ENCODE measurements around the gene C1GALT1C1L.
"Not testable (repeated sequence)": the region's sequence is repeated elsewhere in the genome, so short reads cannot be mapped to it uniquely, and the experiment has no call there.

The C1GALT1C1L gene

GRCh38 chr2:43698140-43698539 is 21.9 kb upstream of the C1GALT1C1L start:
- not testable (repeated sequence) for H3K9me3 Mint-ChIP-seq, H3K4me3 Mint-ChIP-seq, H3K27ac Mint-ChIP-seq, H3K36me3 Mint-ChIP-seq, DNase-seq, H3K4me1 Mint-ChIP-seq
- CTCF ChIA-PET = interaction anchor here (1.1 kb wide), 1 partner anchor 9 kb away, joined by 3 read pairs; no protein-coding TSS in a partner anchor
- peaks cover 24% of the 10 kb centered on the region for H3K27me3 Mint-ChIP-seq

- Mint-ChIP-seq H3K27ac (no peak overlapping the region), H3K9me3 (no peaks in the 10 kb centered on the region), H3K36me3 (no peaks in the 10 kb centered on the region), H3K4me3 (no peak overlapping the region), H3K27me3 (peaks cover 9% of the 10 kb centered on the region), H3K4me1 (no peaks in the 10 kb centered on the region)
- DNase-seq = no peak
- CTCF ChIA-PET = no interaction called here
These were observed 16.3 kb upstream of the C1GALT1C1L start for GRCh38 chr2:43692428-43692994.

GRCh38 chr2:43689999-43690398 is 13.8 kb upstream of the C1GALT1C1L start:
- peaks cover 9% of the 10 kb centered on the region for H3K27me3 Mint-ChIP-seq
- no peaks in the 10 kb centered on the region for H3K36me3 Mint-ChIP-seq
- DNase-seq = no peak
- H3K9me3 Mint-ChIP-seq = no peaks in the 10 kb centered on the region
- no peak overlapping the region for H3K4me3 Mint-ChIP-seq
- no peak overlapping the region for H3K27ac Mint-ChIP-seq
- H3K4me1 Mint-ChIP-seq = no peaks in the 10 kb centered on the region
- CTCF ChIA-PET = interaction anchor here (0.6 to 0.9 kb wide), 2 partner anchors 11 to 831 kb away, joined by 3 read pairs; no protein-coding TSS in a partner anchor

GRCh38 chr2:43685357-43685756 is 9.1 kb upstream of the C1GALT1C1L start:
- H3K27me3 Mint-ChIP-seq = peaks cover 7% of the 10 kb centered on the region
- DNase-seq = no peak
- no peaks in the 10 kb centered on the region for H3K36me3 Mint-ChIP-seq

GRCh38 chr2:43677783-43678182 is 1.6 kb upstream of the C1GALT1C1L start:
- DNase-seq, CTCF ChIA-PET, H3K27ac Mint-ChIP-seq, H3K9me3 Mint-ChIP-seq, H3K4me1 Mint-ChIP-seq, H3K36me3 Mint-ChIP-seq, H3K27me3 Mint-ChIP-seq, H3K4me3 Mint-ChIP-seq: not testable (repeated sequence)

More at GRCh38 chr2:43685357-43685756, 9.1 kb upstream of the C1GALT1C1L start:
- CTCF ChIA-PET = interaction anchor here (0.5 to 1.0 kb wide), 2 partner anchors 50 to 456 kb away, joined by 4 to 5 read pairs; no protein-coding TSS in a partner anchor
- no peak overlapping the region for H3K4me3 Mint-ChIP-seq
- no peaks in the 10 kb centered on the region for H3K9me3 Mint-ChIP-seq
- H3K27ac Mint-ChIP-seq = no peak overlapping the region
- H3K4me1 Mint-ChIP-seq = no peaks in the 10 kb centered on the region

- no peaks in the 10 kb centered on the region for H3K36me3 Mint-ChIP-seq
These were observed 445 bp downstream of the C1GALT1C1L start for GRCh38 chr2:43675646-43676321.

GRCh38 chr2:43657241-43657640 is 19.0 kb downstream of the C1GALT1C1L start:
- H3K9me3 Mint-ChIP-seq = no peaks in the 10 kb centered on the region
- no peak overlapping the region for H3K4me3 Mint-ChIP-seq
- no peaks in the 10 kb centered on the region for H3K36me3 Mint-ChIP-seq
- peaks cover 6% of the 10 kb centered on the region for H3K27me3 Mint-ChIP-seq
- no peak for DNase-seq
- no peaks in the 10 kb centered on the region for H3K4me1 Mint-ChIP-seq
- CTCF ChIA-PET = no interaction called here
- no peak overlapping the region for H3K27ac Mint-ChIP-seq

More at GRCh38 chr2:43675646-43676321, 445 bp downstream of the C1GALT1C1L start:
- H3K27ac Mint-ChIP-seq = no peak overlapping the region
- H3K27me3 Mint-ChIP-seq = peaks cover 5% of the 10 kb centered on the region
- CTCF ChIA-PET = no interaction called here
- peak overlapping the region; percentile 18 for H3K4me3 Mint-ChIP-seq
- no peak for DNase-seq
- no peaks in the 10 kb centered on the region for H3K4me1 Mint-ChIP-seq
- H3K9me3 Mint-ChIP-seq = no peaks in the 10 kb centered on the region

GRCh38 chr2:43653506-43653905 is 22.7 kb downstream of the C1GALT1C1L start:
- H3K36me3 Mint-ChIP-seq = no peaks in the 10 kb centered on the region
- CTCF ChIA-PET = no interaction called here
- no peak overlapping the region for H3K27ac Mint-ChIP-seq
- H3K4me3 Mint-ChIP-seq = no peak overlapping the region
- no peaks in the 10 kb centered on the region for H3K9me3 Mint-ChIP-seq
- DNase-seq = no peak
- no peaks in the 10 kb centered on the region for H3K4me1 Mint-ChIP-seq
- H3K27me3 Mint-ChIP-seq = peaks cover 6% of the 10 kb centered on the region

GRCh38 chr2:43648994-43649701 is 27.1 kb downstream of the C1GALT1C1L start:
- no peak for DNase-seq
- Mint-ChIP-seq H3K9me3 (no peaks in the 10 kb centered on the region), H3K36me3 (no peaks in the 10 kb centered on the region), H3K27ac (no peak overlapping the region), H3K27me3 (peaks cover 4% of the 10 kb centered on the region), H3K4me3 (no peak overlapping the region), H3K4me1 (no peaks in the 10 kb centered on the region)
- CTCF ChIA-PET = no interaction called here

- H3K4me1 Mint-ChIP-seq = no peaks in the 10 kb centered on the region
- H3K9me3 Mint-ChIP-seq = peaks cover 4% of the 10 kb centered on the region
- H3K27ac Mint-ChIP-seq = no peak overlapping the region
- H3K36me3 Mint-ChIP-seq = no peaks in the 10 kb centered on the region
- CTCF ChIA-PET = no interaction called here
- DNase-seq = no peak
- H3K27me3 Mint-ChIP-seq = peaks cover 14% of the 10 kb centered on the region
- no peak overlapping the region for H3K4me3 Mint-ChIP-seq
These were observed 32.5 kb downstream of the C1GALT1C1L start for GRCh38 chr2:43643680-43644079.

- Mint-ChIP-seq H3K9me3 (peaks cover 4% of the 10 kb centered on the region), H3K4me1 (peaks cover 5% of the 10 kb centered on the region), H3K36me3 (no peaks in the 10 kb centered on the region), H3K27me3 (peaks cover 19% of the 10 kb centered on the region), H3K27ac (no peak overlapping the region), H3K4me3 (no peak overlapping the region)
- CTCF ChIA-PET = no interaction called here
- DNase-seq = no peak
These were observed 33.9 kb downstream of the C1GALT1C1L start for GRCh38 chr2:43642363-43642762.

GRCh38 chr2:43637030-43637803 is 39.0 kb downstream of the C1GALT1C1L start, which contains the start of gene PLEKHH2:
TSS of gene PLEKHH2 (plus strand) at chr2:43637260. CDS start at chr2:43644674, 7,414 bp downstream.
- peaks cover 15% of the 10 kb centered on the region for H3K4me1 Mint-ChIP-seq
- peaks cover 4% of the 10 kb centered on the region for H3K9me3 Mint-ChIP-seq
- peak; percentile 91 for DNase-seq
- CTCF ChIA-PET = no interaction called here
- peaks cover 64% of the 10 kb centered on the region for H3K27me3 Mint-ChIP-seq
- H3K4me3 Mint-ChIP-seq = peak within 1 kb of the TSS; percentile 79
- H3K27ac Mint-ChIP-seq = peak within 1 kb of the TSS; percentile 47
- no peaks in the 10 kb centered on the region for H3K36me3 Mint-ChIP-seq

GRCh38 chr2:43636621-43637020 is 39.6 kb downstream of the C1GALT1C1L start:
- H3K27me3 Mint-ChIP-seq = peaks cover 70% of the 10 kb centered on the region
- peaks cover 4% of the 10 kb centered on the region for H3K9me3 Mint-ChIP-seq
- peak overlapping the region; percentile 47 for H3K27ac Mint-ChIP-seq
- H3K4me3 Mint-ChIP-seq = peak overlapping the region; percentile 79
- H3K4me1 Mint-ChIP-seq = peaks cover 15% of the 10 kb centered on the region
- H3K36me3 Mint-ChIP-seq = no peaks in the 10 kb centered on the region
- CTCF ChIA-PET = no interaction called here
- peak; percentile 49 for DNase-seq

GRCh38 chr2:43636153-43636552 is 40.1 kb downstream of the C1GALT1C1L start:
- Mint-ChIP-seq H3K27me3 (peaks cover 70% of the 10 kb centered on the region), H3K27ac (peak overlapping the region; percentile 43), H3K4me3 (peak overlapping the region; percentile 33), H3K4me1 (peaks cover 15% of the 10 kb centered on the region)
- DNase-seq, H3K9me3 Mint-ChIP-seq, CTCF ChIA-PET, H3K36me3 Mint-ChIP-seq: not testable (repeated sequence)

Data from activated naive CD4-positive, alpha-beta T cell treated with anti-CD3 and anti-CD28 coated beads, Interleukin-2, amount 10 ng/mL, durations not matched to agents 7 days and 5 days (primary cell).